Cardiac fibroblast (primary cell): Measurements from ENCODE around the gene LEUTX.
"Not testable (repeated sequence)": the region's sequence is repeated elsewhere in the genome, so short reads cannot be mapped to it uniquely, and the experiment has no call there.

Source experiments
- DNase-seq, 2 donors: peaks; one replicate each; pipeline versions ENCODE4 v3.0.0 to v3.0.0-alpha.2; 2010; ENCODE audit warnings: low read depth in 2 of 2
- H3K4me3 ChIP-seq, 2 donors: replicated peaks in 1 of 2; 1 replicate in 1 of 2; 2 replicates in 1 of 2; pipeline ENCODE4 v1.5.1; 2011; ENCODE audit warnings: low read depth in 2 of 2, low read length in 2 of 2, mild to moderate bottlenecking in 2 of 2, moderate library complexity in 1 of 2
- CTCF ChIP-seq: IDR thresholded peaks from one replicate; pipeline ENCODE4 v1.5.1; 2011; ENCODE audit warnings: low read depth, mild to moderate bottlenecking, low read length, inconsistent platforms

Gene LEUTX

GRCh38 chr19:39802958-39803357 is 24.3 kb downstream of the LEUTX start:
- no peak overlapping the region for H3K4me3 ChIP-seq
- no peak for TF ChIP-seq CTCF
- DNase-seq = no peak

- DNase-seq = peak in 1 of 2 donors; percentile 7
- H3K4me3 ChIP-seq = no peak overlapping the region
- TF ChIP-seq CTCF = no peak
Observed at GRCh38 chr19:39805104-39805503, 26.4 kb downstream of the LEUTX start.

GRCh38 chr19:39807846-39808364 is 29.3 kb downstream of the LEUTX start:
- DNase-seq = no peak
- TF ChIP-seq CTCF = no peak
- H3K4me3 ChIP-seq = no peak overlapping the region

- H3K4me3 ChIP-seq, DNase-seq: not testable (repeated sequence)
Observed at GRCh38 chr19:39808688-39809087, 30.0 kb downstream of the LEUTX start.

GRCh38 chr19:39809368-39809767 is 30.7 kb downstream of the LEUTX start:
- no peak overlapping the region for H3K4me3 ChIP-seq
- no peak for TF ChIP-seq CTCF
- no peak for DNase-seq

GRCh38 chr19:39810424-39810823 is 31.8 kb downstream of the LEUTX start:
- DNase-seq = no peak
- TF ChIP-seq CTCF = no peak
- H3K4me3 ChIP-seq = no peak overlapping the region

- no peak for TF ChIP-seq CTCF
- DNase-seq = no peak
- no peak overlapping the region for H3K4me3 ChIP-seq
Observed at GRCh38 chr19:39811064-39811463, 32.4 kb downstream of the LEUTX start.
